Measurements from ENCODE around the gene SUPT4H1.

The SUPT4H1 gene

DNA sequence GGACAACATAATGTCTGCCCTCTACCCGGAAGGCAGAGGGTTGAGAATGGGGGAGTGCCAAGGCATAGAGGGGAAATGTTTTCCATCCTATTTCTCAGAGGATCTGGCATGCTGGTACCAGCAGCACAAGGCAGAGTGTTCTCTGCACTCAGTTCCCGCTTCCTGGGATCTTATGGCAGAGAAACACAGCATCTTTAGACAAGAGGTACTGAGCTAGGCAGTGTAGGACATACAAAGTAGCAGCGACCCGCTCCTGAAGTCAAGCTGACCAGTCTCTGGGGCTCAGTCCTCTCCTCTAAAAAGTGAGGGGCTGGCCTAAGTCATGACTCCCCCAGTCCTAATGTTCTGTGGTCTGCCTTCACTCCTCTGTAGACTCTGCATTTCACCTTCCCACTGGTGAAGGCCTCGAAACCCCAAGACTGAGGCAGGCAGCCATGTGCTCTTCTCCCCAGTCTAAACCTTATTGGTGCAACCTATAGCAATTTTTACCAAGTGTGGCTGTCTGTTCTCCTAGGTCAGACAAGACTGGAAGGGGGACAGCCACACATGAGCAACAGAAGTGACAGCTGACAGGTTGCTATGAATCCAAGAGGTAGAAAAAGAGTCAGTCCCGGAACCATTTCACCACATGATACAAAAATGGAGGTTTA is 12.1 kb downstream of the SUPT4H1 start:
- no peak for DNase-seq (ENCODE audit: low spot score)

DNA sequence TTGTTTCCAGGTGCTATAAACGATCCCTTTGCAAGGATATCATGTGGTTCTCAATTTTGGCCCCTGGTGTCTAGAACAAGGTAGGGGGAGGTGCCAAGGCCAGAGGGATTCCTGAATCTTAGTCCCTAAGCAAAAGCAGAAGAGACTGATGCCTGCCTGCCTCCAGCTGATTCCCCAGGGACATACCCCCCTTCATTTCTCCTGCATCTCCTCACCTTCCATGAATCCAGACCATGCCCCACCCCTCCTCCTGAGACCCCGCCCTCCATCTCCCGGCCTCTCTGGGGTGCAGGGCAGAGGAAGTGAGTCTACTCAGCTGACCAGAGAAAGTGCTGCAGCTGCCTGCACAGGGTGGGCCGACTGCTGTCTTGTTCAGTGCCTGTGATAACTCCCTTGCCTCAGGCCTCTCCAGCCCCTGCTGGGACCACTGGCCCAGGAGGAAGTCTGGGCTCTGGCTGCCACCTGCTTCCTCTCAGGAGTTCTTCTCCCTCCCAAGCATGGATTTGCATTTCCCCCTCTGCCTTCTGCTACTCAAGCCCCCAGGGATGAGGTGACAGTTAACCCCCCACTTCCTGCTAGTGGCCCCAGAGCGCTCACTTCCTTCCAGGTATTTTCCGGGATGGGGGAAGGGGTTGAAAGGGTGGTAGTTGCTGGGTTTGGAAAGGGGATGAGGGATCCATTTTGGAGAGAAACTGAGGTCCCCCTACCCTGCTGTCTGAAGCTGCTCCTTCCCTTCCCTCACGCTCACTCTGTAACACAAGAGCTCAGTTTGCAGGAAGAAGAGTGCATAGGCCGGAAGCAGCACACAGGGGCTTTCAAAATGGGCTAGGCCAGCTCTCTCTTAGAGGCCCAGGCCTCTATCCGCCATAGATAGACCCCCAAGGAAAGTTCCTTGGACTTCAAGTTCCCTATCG is 12.9 kb downstream of the SUPT4H1 start:
- peak; percentile 31 for DNase-seq (ENCODE audit: low spot score)

DNA sequence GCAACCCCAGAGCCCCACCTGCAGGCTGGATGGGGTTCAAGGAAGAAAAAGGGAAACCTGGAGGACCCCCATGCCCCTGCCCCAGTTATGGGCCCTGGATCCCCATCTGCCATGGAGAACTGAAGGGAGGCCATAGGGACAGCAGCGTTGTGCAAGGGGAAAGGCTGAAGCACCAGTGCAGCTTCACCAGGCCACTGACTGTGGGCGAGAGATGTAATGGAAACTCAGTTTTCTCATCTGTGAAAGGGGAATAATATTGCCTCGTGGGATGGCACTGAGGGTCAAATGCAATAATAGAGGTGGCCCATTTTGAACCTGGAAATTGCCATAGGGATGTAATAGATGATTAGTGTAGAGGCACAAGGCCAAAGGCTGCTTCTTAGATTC is 13.6 kb downstream of the SUPT4H1 start:
- DNase-seq (ENCODE audit: low spot score): no peak

GRCh38 chr17:58337600-58338453 is 14.2 kb downstream of the SUPT4H1 start:
- DNase-seq (ENCODE audit: low spot score): no peak

- DNase-seq (ENCODE audit: low spot score): no peak
Observed at GRCh38 chr17:58337210-58337599, 14.8 kb downstream of the SUPT4H1 start.

DNA sequence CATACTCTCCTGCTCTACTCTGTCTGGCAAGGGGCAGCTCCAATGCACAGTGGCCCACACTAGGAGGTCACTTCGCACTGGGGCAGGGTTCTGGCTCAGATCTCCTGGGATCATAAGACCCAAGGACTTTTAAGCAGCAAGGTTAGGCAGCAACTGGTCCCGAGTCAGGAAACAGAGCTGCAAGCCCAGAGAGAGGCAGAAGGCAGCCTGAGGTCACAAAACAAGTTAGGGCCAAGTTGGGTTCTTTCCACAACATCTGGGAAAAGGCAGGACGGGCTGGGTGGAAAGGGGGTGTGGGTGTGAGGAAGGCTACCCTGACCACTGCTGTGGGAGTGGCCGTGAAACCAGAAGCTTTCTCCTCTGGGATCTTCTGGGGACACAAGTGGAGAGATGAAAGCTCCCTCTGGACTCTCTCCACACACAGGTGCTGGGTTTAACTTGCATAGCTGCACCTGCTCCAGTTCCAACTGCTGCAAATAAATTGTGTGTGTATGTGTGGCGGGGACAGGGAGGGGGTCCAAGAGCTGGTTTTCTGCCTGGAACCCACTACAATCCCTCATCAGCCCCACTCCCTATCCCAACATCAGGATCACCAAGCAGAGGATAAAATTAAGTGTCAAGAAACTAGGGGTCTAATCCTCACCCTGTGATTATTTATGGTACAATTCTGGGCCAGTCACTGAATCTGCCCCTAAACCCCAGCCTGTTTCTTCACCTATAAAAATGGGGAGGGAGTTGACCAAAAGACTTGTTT is 15.4 kb downstream of the SUPT4H1 start:
- DNase-seq (ENCODE audit: low spot score): no peak

DNA sequence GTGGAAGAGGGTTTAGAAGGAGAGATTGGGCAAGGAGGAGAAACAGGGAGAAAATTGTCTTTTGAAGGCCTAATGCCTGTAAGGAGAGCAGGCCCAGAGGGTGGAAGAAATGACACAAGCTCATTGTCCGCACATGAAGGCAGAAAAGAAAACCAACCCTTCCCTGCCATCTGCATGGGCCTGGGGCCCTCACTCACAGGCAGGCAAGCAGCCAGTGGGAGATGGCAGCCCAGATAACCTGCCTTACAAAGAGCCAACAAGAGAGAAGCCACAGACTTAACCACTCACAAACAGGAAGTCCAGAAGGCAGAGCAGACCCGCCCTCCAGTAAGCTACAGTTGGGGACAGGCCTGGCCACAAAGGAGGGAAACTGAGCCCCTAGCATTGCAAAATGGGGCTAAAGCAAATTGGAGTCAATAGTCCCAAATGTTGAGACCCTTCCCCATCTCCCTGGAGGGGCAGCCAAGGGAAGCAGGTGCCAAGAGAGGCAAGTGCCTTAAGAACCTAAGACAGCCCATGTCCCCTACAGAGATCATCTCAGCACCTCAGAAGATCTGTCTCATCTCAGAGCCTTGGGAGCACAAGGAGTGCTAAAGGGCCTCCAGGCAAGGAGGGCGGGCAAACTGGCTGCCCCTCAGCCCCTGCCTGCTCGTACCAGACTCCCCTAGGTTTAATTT is 16.1 kb downstream of the SUPT4H1 start:
- DNase-seq (ENCODE audit: low spot score): no peak

DNA sequence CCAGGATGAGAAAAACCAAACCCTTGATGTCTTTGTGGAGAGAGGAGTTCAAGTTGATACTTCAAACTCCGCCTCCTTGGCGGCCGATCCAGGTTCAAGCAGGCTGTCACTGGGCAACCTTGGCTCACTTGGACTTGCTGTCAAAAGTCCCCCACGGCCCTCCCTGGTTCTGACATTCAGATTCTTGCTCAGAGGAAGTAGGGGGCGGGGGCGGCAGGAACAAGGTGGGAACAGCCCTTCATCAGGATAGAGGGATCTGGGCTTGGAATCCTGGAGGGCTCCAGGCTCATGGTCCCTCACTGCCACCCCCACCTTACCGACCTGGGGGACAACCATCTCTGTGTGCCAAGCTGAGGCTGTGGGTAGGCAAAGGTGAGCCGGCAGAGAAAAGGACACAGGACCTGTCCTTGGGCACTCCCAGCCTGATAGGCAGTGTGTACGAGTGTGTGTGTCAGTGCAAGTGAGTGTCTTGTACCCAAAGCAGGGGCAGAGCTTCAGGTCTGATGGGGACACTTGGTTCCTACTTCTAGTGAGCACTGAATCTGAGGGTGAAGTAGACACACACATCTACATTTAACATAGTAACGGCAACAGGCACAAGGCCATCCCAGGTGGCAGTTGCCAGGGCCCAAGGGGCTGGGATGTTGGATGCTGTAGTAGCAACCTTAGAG is 16.8 kb downstream of the SUPT4H1 start:
- DNase-seq (ENCODE audit: low spot score): no peak

DNA sequence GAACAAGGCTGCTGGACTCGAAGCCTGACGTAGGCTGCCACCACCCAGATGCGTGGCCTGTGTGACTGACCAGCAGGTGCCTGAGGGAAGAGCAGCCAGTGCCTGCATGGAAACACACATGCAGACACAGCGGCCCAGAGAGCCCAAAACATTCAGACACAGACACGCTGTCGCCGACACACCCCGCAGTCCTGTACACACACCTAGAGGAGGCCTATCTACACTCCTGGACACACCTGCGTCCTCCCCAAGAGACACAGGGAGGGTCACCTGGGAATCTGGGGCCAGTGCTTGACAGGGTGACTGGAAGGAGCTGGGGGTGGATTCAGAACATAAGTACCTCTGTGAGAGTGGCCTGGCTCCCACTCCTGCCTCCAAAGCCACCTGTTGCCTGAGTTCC is 17.3 kb downstream of the SUPT4H1 start:
- no peak for DNase-seq (ENCODE audit: low spot score)

GRCh38 chr17:58334256-58334655 is 17.7 kb downstream of the SUPT4H1 start:
- no peak for DNase-seq (ENCODE audit: low spot score)

DNA sequence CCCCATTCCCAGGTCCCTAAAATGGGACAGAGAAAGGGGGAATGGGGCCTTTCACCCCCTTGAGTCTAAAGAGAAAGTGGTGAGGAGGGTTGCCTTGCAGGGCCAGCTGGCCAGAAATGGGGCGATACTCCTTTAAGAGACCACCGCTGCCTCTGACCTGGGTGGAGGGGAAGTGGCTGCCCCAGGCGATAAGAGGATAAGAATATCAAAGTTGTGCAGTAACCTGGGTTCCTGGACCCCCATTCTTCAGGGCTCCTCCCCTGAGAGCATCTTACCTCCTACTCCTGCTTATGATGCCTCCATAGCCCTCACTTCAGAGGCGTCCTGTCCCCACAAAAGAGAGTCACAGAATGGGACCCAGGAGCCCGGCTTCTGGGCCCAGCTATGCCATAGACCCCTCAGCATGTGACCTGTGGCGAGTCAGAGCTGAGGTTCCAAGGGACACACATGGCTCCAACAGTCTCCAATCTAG is 18.2 kb downstream of the SUPT4H1 start:
- no peak for DNase-seq (ENCODE audit: low spot score)

DNA sequence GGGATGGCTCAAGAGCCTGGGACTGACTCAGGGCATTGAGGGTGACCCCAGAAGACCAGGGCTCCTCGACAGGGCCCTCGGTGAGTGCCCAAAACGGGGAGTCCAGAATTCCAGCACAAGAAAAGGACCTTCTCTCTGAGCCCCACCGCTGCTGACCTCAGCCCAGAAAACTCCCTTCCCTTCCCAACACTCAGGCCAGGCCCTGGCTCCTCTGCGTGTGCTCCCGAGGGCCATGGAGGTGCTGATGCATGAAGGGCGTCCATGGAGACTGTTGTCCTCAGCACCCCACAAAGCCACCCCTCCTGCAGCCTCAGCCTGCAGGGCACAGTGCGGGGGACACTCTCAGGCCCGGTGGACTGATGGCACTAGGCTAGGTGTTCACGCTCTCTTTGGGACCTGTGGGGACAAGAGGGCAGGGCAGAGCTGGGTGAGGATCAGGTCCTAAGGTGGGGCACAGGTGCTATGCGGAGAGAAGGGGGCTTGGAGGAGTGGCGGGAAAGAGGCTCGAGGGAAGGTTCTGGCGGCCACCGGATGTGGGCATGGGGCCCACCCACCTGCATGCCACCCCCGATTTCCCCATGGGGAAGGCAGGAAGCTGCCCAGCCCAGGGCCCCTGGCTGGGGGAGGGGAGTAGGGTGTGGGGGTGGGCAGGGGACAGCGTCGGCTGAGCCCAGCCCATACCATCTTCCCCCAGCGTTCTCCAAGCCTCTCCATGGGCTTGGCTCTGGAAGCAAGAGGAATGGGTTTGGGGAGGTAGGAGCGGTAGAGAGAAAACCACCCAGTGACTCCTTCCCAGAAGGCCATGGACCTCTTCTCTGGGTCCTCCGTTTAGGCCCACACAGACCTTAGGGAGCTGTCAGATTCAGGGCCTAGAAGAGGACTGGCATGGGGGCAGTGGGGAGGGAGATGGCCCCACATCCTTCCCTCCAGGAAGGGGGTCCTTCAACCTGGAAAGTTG is 18.9 kb downstream of the SUPT4H1 start:
- DNase-seq (ENCODE audit: low spot score): no peak

GRCh38 chr17:58331815-58332777 is 19.9 kb downstream of the SUPT4H1 start:
- DNase-seq (ENCODE audit: low spot score): no peak

- no peak for DNase-seq (ENCODE audit: low spot score)
Observed at GRCh38 chr17:58330997-58331814, 20.8 kb downstream of the SUPT4H1 start.

DNA sequence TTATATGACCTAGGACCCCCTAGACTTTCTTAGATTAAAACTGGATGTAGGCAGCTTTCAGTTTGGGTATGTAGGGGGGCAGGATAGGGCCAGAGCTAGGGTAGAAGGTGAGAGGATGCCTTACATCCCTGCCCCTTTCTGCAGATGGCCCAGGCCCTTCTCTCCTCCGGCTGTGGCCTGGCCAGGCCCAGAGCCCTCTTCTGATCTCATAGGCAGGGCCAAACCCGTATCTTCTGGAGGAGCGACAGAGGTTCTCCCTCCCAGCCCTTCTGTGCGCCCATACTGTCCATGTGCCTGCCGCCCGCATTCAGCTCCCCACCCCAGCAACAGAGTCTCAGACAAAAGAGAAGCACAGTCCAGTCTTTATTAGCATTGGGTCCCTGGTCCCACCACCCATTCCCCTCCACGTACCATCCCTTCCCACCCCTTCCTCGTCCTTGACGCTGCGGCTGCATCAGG is 21.4 kb downstream of the SUPT4H1 start:
- DNase-seq (ENCODE audit: low spot score): no peak

DNA sequence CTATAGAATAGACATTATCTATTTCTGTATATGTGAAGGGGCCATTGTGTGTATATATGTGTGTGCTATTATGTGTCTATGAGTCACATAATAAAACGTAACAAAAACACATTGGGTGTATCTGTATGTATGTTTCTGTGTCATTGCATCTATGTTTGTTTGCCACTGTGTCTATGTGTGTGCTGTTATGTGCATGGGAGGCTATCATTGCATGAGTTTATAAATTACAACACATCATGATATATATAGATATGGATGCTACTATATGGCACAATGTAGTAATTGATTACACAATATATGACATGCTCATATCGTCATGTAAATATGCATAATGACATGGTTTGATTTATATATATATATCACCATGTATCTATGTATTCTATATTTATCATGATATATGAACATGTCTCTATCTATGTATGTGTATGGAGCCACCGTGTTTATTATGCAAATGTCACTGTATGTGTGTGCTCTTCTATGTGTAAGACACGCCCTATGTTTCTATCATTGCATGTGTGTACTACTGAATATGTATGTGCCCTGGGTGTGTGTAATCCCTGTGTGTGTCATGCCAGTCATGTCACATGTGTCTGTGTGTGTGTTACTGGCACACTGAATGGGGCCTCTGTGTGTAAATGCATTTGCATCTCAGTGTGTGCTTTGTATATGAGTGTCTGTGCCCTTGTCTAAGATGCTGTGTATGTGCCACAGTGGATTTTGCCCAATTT is 22.0 kb downstream of the SUPT4H1 start:
- no peak for DNase-seq (ENCODE audit: low spot score)
